ENCODE measurements around the gene ALKBH6.

DNA sequence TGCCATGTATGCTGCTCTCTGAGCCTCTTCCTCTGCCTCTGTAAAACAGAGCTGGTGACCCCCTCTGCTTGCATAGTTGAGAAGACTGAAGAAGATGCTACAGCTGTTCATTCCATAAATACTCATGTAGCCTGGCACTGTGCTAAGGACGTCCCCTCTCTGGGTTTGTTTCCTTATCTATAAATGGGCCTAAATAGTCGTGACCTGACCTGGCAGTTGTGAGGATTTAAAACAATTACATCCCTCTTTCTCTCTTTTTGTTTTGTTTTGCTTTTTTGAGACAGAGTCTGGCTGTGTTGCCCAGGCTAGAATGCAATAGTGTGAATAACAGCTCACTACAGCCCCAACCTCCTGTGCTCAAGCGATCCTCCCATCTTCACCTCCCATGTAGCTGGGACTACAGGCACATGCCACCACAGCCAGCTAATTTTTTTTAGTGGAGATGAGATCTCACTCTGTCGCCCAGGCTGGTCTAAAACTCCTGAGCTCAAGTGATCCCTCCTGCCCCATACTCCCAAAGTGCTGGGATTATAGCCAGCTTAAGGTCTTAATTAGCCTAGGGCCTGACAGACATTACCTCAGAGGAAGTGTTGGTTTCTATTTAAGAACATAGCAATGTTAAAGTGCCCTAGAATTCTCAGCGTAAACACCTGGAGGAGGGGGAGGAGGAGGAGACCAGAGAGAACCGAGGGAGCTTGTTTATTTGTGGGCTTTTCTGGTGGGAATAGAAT is 45.3 kb upstream of the ALKBH6 start:
- TF ChIP-seq EP300 (IDR thresholded peaks at IDR 0.05) (no peak), POLR2A (IDR thresholded peaks at IDR 0.05) (no peak), POLR2AphosphoS5 (IDR thresholded peaks at IDR 0.05) (no peak)
- TF ChIP-seq, protein P1, sequence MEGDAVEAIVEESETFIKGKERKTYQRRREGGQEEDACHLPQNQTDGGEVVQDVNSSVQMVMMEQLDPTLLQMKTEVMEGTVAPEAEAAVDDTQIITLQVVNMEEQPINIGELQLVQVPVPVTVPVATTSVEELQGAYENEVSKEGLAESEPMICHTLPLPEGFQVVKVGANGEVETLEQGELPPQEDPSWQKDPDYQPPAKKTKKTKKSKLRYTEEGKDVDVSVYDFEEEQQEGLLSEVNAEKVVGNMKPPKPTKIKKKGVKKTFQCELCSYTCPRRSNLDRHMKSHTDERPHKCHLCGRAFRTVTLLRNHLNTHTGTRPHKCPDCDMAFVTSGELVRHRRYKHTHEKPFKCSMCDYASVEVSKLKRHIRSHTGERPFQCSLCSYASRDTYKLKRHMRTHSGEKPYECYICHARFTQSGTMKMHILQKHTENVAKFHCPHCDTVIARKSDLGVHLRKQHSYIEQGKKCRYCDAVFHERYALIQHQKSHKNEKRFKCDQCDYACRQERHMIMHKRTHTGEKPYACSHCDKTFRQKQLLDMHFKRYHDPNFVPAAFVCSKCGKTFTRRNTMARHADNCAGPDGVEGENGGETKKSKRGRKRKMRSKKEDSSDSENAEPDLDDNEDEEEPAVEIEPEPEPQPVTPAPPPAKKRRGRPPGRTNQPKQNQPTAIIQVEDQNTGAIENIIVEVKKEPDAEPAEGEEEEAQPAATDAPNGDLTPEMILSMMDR (IDR thresholded peaks at IDR 0.05) = no peak
